ENCODE results near the gene PRKCH. TPM values are rescaled to one million over a fixed set of nuclear protein-coding genes. Genes with fewer than 3 reads are reported as not detected.

PRKCH gene
- total RNA-seq, 6 experiments from 2014 or later: 5.0 to 12.1 (median 8.8) TPM

GRCh38 chr14:61435563-61436337 is 114.4 kb downstream of the PRKCH start:
- TF ChIP-seq POLR2A (IDR thresholded peaks at IDR 0.05): no peak
- TF ChIP-seq CTCF (IDR thresholded peaks at IDR 0.05): no peak
- ATAC-seq: peak in 2 of 4 donors; percentile 26 to 34
- Histone ChIP-seq H3K36me3 (no peaks in the 10 kb centered on the region), H3K27ac (no peak overlapping the region), H3K27me3 (no peaks in the 10 kb centered on the region), H3K4me1 (peaks cover 0 to 17% (median 0%) of the 10 kb centered on the region in 4 donors), H3K4me3 (no peak overlapping the region), H3K9me3 (no peaks in the 10 kb centered on the region)
- intact Hi-C loops (cut with DNase I): no loop called here
- WGBS (ENCODE audit: insufficient coverage, low coverage, low lambda C conversion rate, missing lambda C conversion rate): 60% methylated on average over 4 of the region's 4 CpGs
- peak in 1 of 3 donors; percentile 23 for DNase-seq

- DNase-seq (no peak), ATAC-seq (peak; percentile 10 to 43 (median 20))
- intact Hi-C loops (cut with DNase I): no loop called here
- Histone ChIP-seq H3K36me3 (no peaks in the 10 kb centered on the region), H3K9me3 (no peaks in the 10 kb centered on the region), H3K4me3 (no peak overlapping the region), H3K4me1 (peaks cover 0 to 17% (median 0%) of the 10 kb centered on the region in 4 donors), H3K27me3 (no peaks in the 10 kb centered on the region), H3K27ac (no peak overlapping the region)
- 40% methylated on average over 3 of the region's 3 CpGs for WGBS (ENCODE audit: insufficient coverage, low coverage, low lambda C conversion rate, missing lambda C conversion rate)
- TF ChIP-seq POLR2A (IDR thresholded peaks at IDR 0.05) (no peak), CTCF (IDR thresholded peaks at IDR 0.05) (no peak)
Observed at GRCh38 chr14:61437381-61437780, 116.0 kb downstream of the PRKCH start.

GRCh38 chr14:61438036-61438435 is 116.7 kb downstream of the PRKCH start:
- no peaks in the 10 kb centered on the region for H3K27me3 ChIP-seq
- DNase-seq: no peak
- TF ChIP-seq CTCF (IDR thresholded peaks at IDR 0.05) (no peak), POLR2A (IDR thresholded peaks at IDR 0.05) (no peak)
- H3K4me1 ChIP-seq: peaks cover 0 to 17% (median 0%) of the 10 kb centered on the region in 4 donors
- peak overlapping the region in 2 of 3 donors; percentile 33 to 48 for H3K27ac ChIP-seq
- no peak for ATAC-seq
- H3K36me3 ChIP-seq: no peaks in the 10 kb centered on the region
- H3K9me3 ChIP-seq: no peaks in the 10 kb centered on the region
- no peak overlapping the region for H3K4me3 ChIP-seq
- 65% methylated on average over 6 of the region's 6 CpGs for WGBS (ENCODE audit: insufficient coverage, low coverage, low lambda C conversion rate, missing lambda C conversion rate)
- intact Hi-C loops (cut with DNase I): no loop called here

GRCh38 chr14:61438497-61438859 is 117.1 kb downstream of the PRKCH start:
- no peak for DNase-seq
- Histone ChIP-seq H3K9me3 (no peaks in the 10 kb centered on the region), H3K4me3 (no peak overlapping the region), H3K4me1 (peaks cover 0 to 17% (median 0%) of the 10 kb centered on the region in 4 donors), H3K27ac (peak overlapping the region; percentile 33 to 48 (median 34)), H3K36me3 (no peaks in the 10 kb centered on the region), H3K27me3 (no peaks in the 10 kb centered on the region)
- WGBS (ENCODE audit: insufficient coverage, low coverage, low lambda C conversion rate, missing lambda C conversion rate): 40% methylated on average over 2 of the region's 2 CpGs
- TF ChIP-seq POLR2A (IDR thresholded peaks at IDR 0.05): no peak
- no peak for TF ChIP-seq CTCF (IDR thresholded peaks at IDR 0.05)
- intact Hi-C loops (cut with DNase I): no loop called here
- peak; percentile 33 to 62 (median 56) for ATAC-seq
